ENCODE results near the gene STK32B.

GRCh38 chr4:5222951-5223350 is 171.7 kb downstream of the STK32B start:
- TF ChIP-seq EZH2 (IDR thresholded peaks at IDR 0.05; ENCODE audit: low read length, unreplicated experiment) (no peak), CTCF (conservative IDR thresholded peaks at IDR 0.05; ENCODE audit: low read depth, low read length) (no peak), EZH2phosphoT487 (IDR thresholded peaks at IDR 0.05; ENCODE audit: borderline replicate concordance, low read length) (no peak)
